Ishikawa (cell line): Measurements from ENCODE around the gene TRAPPC2.

ENCODE experiments used
- CEBPB ChIP-seq: IDR thresholded peaks from 2 replicates; pipeline ENCODE4 v1.6.1; 2012
- EGR1 ChIP-seq: IDR thresholded peaks from 2 replicates; pipeline ENCODE4 v1.6.1; 2012
- EP300 ChIP-seq: IDR thresholded peaks from 2 replicates; pipeline ENCODE4 v1.6.1; 2012; ENCODE audit warnings: borderline replicate concordance
- MAX ChIP-seq: IDR thresholded peaks from 2 replicates; pipeline ENCODE4 v1.6.1; 2012
- REST ChIP-seq: IDR thresholded peaks from 2 replicates; pipeline ENCODE4 v1.6.1; 2012; ENCODE audit warnings: low read depth, mild to moderate bottlenecking
- TAF1 ChIP-seq: IDR thresholded peaks from 2 replicates; pipeline ENCODE4 v1.6.1; 2012; ENCODE audit warnings: low read depth, mild to moderate bottlenecking
- TCF12 ChIP-seq: IDR thresholded peaks from 2 replicates; pipeline ENCODE4 v1.6.1; 2012; ENCODE audit warnings: low read depth
- YY1 ChIP-seq: IDR thresholded peaks from 2 replicates; pipeline ENCODE4 v1.6.1; 2012; ENCODE audit warnings: low read depth
- ZBTB7A ChIP-seq: IDR thresholded peaks from 2 replicates; pipeline ENCODE4 v1.6.1; 2012; ENCODE audit warnings: low read depth

GRCh38 chrX:13752646-13753045 lies 18.2 kb upstream of the TRAPPC2 start:
- no peak for TF ChIP-seq TCF12
- TF ChIP-seq REST = no peak
- no peak for TF ChIP-seq ZBTB7A
- TF ChIP-seq EGR1 = no peak
- TF ChIP-seq MAX = no peak
- TF ChIP-seq CEBPB = no peak
- no peak for TF ChIP-seq EP300
- no peak for TF ChIP-seq TAF1
- no peak for TF ChIP-seq YY1
